ENCODE data around the gene CIB2. TPM values are rescaled to one million over a fixed set of nuclear protein-coding genes. Genes with fewer than 3 reads are reported as not detected.
A peak's percentile ranks its signal among the peaks of the same experiment; 100 is the strongest.

The CIB2 gene
- total and polyA plus RNA-seq, 10 donors: 1.0 to 5.0 (median 3.1) TPM

DNA sequence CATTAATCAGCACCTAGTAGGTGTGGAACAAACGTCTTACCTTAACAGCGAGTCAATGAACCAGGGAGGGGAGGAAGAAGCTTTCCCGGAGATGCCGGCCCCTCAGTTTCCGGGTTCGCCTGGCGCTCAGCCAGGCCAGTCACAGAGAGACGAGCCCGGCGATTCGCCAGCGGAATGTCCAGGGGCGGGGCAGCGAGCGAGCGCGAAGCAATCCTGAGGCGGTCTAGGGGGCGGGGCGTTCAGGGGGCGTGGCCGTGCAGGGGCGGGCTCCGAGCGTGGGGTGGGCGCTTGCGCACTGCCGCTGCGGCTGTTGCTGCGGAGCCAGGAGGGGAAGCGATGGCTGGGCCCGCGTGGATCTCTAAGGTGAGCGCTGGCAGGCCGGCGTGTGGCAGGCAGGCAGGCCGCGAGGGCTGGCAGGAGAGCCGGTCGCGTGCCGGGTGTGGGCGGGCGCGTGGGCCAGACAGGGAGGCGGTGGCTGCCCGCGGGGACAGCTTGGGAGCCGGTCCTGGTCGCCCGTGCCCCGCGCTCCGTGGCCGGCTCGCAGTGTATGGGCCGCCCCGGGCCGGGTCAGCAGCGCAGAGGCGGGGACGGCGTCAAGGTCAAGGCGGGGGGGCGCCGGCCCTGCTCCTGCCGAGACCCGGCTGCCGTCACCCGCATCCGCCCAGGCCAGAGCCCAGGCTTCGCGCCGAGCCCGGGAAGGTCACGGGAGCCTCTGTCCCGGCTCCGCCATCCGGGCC is 18.0 kb upstream of the CIB2 start, which contains the start of gene IDH3A:
Gene IDH3A (plus strand): TSS at position 295 of the 737 bp plus-strand sequence. CDS start 42 bp downstream, at position 337.
- DNase-seq: peak; percentile 100
- Histone ChIP-seq H3K9me3 (no peaks in the 10 kb centered on the region), H3K4me3 (peak within 1 kb of the TSS; percentile 54 to 96 (median 80)), H3K27me3 (replicated peaks in 1 of 7) (no peaks in the 10 kb centered on the region), H3K4me1 (peaks cover 13 to 61% (median 26%) of the 10 kb centered on the region in 6 donors), H3K27ac (peak within 1 kb of the TSS; percentile 48 to 94 (median 88)), H3K36me3 (no peaks in the 10 kb centered on the region)
- TF ChIP-seq, protein P1, sequence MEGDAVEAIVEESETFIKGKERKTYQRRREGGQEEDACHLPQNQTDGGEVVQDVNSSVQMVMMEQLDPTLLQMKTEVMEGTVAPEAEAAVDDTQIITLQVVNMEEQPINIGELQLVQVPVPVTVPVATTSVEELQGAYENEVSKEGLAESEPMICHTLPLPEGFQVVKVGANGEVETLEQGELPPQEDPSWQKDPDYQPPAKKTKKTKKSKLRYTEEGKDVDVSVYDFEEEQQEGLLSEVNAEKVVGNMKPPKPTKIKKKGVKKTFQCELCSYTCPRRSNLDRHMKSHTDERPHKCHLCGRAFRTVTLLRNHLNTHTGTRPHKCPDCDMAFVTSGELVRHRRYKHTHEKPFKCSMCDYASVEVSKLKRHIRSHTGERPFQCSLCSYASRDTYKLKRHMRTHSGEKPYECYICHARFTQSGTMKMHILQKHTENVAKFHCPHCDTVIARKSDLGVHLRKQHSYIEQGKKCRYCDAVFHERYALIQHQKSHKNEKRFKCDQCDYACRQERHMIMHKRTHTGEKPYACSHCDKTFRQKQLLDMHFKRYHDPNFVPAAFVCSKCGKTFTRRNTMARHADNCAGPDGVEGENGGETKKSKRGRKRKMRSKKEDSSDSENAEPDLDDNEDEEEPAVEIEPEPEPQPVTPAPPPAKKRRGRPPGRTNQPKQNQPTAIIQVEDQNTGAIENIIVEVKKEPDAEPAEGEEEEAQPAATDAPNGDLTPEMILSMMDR (IDR thresholded peaks at IDR 0.05 in 8 of 11, conservative IDR thresholded peaks at IDR 0.05 in 3 of 11): no peak
- peak; percentile 95 to 97 (median 96) for TF ChIP-seq POLR2AphosphoS5 (IDR thresholded peaks at IDR 0.05)
- TF ChIP-seq POLR2A (IDR thresholded peaks at IDR 0.05): peak in 1 of 3 donors; percentile 81
- intact Hi-C loops (cut with DNase I; ENCODE audit: low total_unique reads): no loop called here
- WGBS, 5 donors: 0% methylated on average over 9 to 79 of the region's 79 CpGs

DNA sequence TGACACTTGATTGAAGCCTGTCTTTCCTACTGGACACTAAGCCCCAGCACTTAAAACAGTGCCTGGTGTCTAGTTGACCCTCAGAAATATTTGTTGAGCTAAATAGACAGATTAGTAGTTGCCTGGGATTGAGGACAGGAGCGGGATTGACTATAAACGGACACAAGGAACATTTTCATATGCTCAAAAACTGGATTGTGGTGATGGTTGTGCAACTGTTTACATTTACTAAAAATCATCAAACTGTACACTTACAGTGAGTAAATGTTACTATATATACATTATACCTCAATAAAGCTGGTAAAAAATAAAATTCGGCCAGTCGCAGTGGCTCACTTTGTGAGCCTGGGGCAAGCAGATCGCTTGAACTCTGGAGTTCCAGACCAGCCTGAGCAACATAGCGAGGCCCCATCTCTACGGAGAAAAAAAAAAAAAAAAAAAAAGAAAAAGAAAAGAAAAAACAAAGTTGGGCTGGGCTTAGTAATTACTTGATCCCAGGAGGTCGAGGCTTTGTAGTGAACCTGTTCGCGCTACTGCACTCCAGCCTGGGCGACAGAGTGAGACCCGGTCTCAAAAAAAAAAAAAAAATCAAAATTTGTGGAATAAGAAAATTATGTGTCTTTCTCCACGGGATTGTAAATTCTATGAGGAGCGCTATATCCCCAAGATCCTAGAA is 17.3 kb upstream of the CIB2 start:
- intact Hi-C loops (cut with DNase I; ENCODE audit: low total_unique reads): no loop called here
- Histone ChIP-seq H3K4me3 (peak overlapping the region; percentile 54 to 96 (median 80)), H3K9me3 (no peaks in the 10 kb centered on the region), H3K36me3 (no peaks in the 10 kb centered on the region), H3K27me3 (replicated peaks in 1 of 7) (no peaks in the 10 kb centered on the region), H3K4me1 (peaks cover 13 to 55% (median 26%) of the 10 kb centered on the region in 6 donors), H3K27ac (peak overlapping the region; percentile 31 to 94 (median 88))
- WGBS, 5 donors: 17 to 22% (median 19%) methylated on average over 14 of the region's 14 CpGs
- no peak for TF ChIP-seq POLR2A (IDR thresholded peaks at IDR 0.05)
- TF ChIP-seq POLR2AphosphoS5 (IDR thresholded peaks at IDR 0.05): no peak
- TF ChIP-seq, protein P1 (IDR thresholded peaks at IDR 0.05 in 8 of 11, conservative IDR thresholded peaks at IDR 0.05 in 3 of 11): no peak
- no peak for DNase-seq

DNA sequence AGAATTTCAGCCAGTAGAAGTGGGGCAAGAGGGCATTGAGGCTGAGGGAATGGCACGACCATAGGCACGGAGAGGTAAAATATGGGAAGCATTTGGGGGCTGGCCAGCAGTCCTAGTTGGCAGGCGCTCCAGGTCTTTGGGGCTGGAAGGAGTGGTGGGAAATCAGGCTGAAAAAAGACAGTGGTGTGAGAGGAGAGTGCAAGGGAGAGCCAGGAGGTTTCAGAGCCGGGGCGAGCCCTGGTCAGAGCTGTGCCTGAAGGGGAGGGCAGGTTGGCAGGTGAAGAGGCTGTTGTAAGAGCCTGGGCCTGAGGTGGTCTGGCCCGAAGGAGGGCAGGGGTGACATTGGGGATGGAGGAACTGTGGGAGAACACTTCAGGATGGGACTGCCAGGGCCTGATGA is 16.3 kb upstream of the CIB2 start:
- no peak for TF ChIP-seq POLR2A (IDR thresholded peaks at IDR 0.05)
- no peak for TF ChIP-seq POLR2AphosphoS5 (IDR thresholded peaks at IDR 0.05)
- TF ChIP-seq, protein P1 (IDR thresholded peaks at IDR 0.05 in 8 of 11, conservative IDR thresholded peaks at IDR 0.05 in 3 of 11): no peak
- H3K36me3 ChIP-seq: no peaks in the 10 kb centered on the region
- no peaks in the 10 kb centered on the region for H3K27me3 ChIP-seq (replicated peaks in 1 of 7)
- peaks cover 13 to 45% (median 26%) of the 10 kb centered on the region in 6 donors for H3K4me1 ChIP-seq
- peak overlapping the region in 1 of 8 donors; percentile 9 for H3K27ac ChIP-seq
- intact Hi-C loops (cut with DNase I; ENCODE audit: low total_unique reads): no loop called here
- DNase-seq: no peak
- 94 to 97% (median 95%) methylated on average over 6 of the region's 6 CpGs for WGBS, 5 donors
- no peak overlapping the region for H3K4me3 ChIP-seq
- H3K9me3 ChIP-seq: no peaks in the 10 kb centered on the region
